ENCODE results near the gene TUT1.
A peak's percentile ranks its signal among the peaks of the same experiment; 100 is the strongest.
"Not testable (repeated sequence)": the region's sequence is repeated elsewhere in the genome, so short reads cannot be mapped to it uniquely, and the experiment has no call there.

TUT1 gene, protein sequence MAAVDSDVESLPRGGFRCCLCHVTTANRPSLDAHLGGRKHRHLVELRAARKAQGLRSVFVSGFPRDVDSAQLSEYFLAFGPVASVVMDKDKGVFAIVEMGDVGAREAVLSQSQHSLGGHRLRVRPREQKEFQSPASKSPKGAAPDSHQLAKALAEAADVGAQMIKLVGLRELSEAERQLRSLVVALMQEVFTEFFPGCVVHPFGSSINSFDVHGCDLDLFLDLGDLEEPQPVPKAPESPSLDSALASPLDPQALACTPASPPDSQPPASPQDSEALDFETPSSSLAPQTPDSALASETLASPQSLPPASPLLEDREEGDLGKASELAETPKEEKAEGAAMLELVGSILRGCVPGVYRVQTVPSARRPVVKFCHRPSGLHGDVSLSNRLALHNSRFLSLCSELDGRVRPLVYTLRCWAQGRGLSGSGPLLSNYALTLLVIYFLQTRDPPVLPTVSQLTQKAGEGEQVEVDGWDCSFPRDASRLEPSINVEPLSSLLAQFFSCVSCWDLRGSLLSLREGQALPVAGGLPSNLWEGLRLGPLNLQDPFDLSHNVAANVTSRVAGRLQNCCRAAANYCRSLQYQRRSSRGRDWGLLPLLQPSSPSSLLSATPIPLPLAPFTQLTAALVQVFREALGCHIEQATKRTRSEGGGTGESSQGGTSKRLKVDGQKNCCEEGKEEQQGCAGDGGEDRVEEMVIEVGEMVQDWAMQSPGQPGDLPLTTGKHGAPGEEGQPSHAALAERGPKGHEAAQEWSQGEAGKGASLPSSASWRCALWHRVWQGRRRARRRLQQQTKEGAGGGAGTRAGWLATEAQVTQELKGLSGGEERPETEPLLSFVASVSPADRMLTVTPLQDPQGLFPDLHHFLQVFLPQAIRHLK

DNA sequence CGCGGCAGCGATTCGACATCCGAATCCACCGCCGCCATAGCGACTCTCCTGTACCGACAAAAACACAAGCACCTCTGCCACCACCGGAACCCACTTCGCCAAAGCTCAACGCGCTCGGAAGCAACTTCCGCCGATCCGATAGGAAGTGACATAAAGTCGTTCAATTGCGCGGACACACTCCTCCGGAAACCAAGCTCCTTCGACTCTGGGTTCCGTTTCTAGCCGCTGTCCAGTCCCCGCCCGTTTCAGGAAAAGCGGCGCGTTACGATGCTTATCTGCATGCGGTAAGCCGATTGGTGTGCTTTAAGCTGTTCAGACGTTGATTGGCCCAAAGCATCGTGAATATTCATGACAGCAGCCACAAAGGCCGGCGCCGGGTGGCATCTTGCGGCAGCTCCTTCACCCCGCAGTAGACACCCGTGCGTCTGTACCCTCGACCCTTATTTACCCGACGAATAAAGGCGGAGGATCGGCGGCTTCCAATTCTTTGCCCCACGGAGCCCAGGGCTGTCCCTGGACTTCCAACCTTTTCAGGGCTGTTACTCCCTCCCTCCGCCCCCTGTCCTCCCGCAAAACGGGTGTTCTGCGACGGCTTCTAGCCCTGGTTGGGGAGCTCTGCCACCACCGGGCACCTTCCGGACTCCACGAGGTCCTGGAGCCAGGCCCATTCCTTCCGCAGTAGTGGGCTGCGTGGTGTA, at the start of gene TUT1:
TUT1 (minus strand) TSS at position 76 of the 698 bp plus-strand sequence; CDS start at position 38, 38 bp downstream.
- peak; percentile 67 to 99 (median 96) for DNase-seq

DNA sequence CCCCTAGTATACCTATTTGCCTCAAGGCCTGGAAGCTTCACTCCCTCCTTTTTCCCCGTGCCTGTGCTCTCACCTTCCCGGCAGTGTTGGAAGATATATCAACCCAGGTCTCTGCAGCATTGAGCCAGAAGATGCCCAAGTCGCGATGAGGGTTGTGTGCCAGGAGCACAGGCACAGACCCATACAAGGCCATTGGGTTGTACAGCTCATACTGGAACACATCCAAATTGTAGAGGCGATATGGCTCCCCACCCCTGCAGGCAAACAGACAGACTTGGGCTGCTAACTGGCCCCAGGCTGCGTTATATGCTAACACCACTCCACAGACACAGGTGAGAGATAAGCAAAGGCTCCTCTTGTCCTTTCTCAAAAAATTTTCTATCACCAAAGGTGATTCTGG, 41.2 kb upstream of the TUT1 start:
- no peak for DNase-seq

DNA sequence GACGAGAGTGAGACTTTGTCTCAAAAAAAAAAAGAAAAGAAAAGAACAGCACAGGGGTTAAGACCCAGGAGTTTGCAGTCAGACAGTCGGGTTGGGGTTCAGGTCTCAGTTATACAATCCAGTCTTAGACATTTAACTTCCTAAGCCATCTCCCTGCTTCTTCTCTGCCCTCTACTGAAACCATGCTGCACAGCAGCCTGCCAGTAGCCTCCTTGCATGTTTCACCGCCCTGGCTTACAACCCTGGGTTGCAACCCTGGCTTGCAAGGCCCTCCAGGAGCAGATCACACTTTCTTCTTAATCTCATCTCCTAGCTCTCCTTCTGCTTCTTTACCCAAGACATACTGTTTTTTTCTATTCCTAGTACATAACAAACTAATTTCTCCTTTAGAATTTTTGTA, 36.4 kb upstream of the TUT1 start:
- DNase-seq, result no peak

DNA sequence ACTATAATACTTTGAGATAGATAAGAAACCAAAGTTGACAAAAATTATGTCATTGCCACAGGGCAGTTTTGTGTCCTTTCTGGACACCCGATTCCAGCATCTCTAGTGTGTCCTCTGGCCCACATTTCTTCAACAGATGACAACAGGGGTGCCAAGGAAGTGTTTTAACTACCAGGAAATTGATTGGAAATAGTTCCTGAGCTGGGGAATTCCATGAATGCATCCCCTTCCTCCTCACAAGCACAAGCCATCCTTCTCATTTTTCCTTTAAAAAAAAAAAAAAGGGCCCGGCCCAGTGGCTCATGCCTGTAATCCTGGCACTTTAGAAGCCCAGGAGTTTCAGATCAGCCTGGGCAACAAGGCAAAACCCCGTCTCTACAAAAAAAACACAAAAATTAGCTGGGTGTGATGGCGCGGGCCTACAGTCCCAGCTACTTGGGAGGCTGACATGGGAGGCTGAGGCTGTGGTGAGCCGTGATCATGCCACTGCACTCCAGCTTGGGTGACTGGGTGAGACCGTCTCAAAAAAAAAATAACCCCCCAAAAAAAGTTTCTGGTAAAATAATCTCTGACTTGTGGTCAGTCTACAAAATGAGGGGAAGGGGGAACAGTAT, 31.3 kb upstream of the TUT1 start:
- DNase-seq, result no peak

DNA sequence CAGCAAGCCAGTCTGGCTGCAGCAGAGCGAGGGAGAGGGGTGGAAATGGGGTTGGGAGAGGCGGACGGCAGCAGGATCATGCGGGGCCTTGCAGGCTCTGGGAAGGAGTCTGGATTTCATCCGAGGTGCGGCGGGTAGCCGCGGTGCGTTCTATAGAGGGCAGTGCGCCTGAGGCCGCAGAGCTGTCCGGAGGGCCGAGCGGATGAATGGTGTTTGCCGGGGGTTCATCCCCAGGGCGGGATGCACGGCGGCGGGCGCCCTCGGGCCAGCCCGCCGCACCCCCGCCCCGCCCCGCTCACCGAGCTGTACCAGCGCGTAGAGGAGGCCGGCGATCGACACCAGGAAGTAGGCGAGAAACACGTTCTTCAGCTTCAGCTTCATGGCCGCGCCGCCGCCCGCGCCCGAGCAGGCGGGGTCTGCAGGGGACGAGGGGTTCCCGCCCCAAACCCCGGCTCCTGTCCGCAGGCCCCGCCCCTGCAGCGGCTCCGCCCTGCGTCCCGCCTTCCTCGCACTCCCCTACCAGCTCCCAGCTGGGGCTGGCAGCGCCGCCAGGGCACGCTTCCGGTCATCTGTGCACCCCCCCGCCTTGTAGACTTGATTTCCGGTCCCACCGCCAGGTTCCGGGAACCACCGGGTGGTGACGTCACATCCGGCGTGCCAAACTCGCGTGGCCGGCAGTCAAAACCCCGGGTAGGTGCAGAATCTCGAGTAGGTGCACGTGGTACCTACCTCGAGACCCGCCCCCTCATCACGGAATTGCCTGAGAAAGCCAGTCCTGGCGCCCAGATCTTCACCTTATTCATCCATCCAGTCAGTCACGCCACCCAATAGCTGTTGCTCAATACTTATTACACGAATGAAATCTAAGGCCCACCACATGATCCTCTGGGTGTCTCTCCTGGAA, 30.5 kb upstream of the TUT1 start, which contains the start of gene B3GAT3:
B3GAT3 (minus strand) TSS at position 420 of the 904 bp plus-strand sequence; CDS start at position 381, 39 bp downstream.
- DNase-seq, result peak; percentile 84 to 99 (median 96)

DNA sequence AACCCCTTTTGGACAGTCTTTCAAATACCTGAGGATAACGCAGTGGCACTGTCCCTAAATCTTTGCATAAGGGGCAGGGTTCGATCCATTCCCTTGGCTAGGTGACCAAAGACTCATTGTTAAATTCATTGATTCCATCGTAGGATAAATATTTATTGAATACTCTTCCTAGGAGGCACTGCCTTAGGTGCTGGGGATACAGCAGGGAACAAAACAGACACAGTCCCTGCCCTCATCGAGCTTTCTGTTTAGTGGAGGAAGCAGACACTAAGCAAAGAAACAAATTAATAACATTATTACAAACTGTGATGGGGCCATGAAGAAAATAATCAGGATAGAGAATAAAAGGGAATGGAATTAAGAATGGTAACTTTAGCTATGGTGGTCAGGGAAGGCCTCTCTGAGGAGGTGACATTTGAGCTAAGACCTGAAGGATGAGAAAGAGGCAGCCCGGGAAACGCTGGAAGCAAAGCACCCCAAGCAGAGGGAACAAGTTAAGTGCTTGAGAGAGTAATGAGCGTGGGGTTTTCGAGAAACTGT, 29.8 kb upstream of the TUT1 start:
- DNase-seq, result no peak

DNA sequence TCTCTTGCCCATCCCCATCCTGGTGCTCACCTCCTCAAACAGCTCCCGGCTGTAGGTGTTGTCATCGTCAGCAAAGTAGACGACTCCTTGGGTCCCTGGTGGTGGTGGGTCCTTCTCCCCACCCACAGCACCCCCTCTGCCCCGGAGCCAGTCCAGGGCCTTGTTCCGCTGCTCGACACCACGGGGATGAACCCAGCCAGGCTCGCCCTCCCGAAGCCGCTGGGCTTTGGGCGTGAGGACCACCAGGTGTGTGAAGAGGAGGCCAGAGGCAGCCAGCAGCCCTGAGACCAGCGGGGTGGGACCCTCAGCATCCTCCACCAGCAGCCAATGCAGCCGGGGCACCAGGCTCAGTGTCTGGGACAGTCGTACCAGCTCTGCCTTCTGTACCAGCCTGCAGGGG, 25.6 kb upstream of the TUT1 start:
- DNase-seq, result not testable (repeated sequence)

DNA sequence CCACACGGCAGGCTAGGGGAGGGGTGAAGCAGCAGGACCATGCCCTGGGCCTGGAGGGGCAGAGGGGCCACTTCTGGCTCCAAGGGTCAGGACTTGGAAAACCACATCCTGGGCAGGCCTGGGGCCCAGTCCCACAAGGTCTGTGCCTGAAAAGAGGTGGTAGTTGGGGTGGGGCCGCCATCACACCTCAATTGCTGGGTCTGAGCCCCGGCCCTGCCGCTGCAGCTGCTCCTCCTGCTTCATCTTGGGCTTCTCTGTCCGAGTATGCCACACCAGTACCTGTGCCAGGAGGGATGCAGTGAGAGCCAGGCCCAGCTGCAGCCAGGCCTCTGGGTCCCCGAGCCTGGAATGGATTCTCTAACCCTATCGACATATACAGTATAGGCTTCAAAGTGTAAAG, 24.2 kb upstream of the TUT1 start:
- DNase-seq, result peak in 1 of 56 donors; percentile 3

DNA sequence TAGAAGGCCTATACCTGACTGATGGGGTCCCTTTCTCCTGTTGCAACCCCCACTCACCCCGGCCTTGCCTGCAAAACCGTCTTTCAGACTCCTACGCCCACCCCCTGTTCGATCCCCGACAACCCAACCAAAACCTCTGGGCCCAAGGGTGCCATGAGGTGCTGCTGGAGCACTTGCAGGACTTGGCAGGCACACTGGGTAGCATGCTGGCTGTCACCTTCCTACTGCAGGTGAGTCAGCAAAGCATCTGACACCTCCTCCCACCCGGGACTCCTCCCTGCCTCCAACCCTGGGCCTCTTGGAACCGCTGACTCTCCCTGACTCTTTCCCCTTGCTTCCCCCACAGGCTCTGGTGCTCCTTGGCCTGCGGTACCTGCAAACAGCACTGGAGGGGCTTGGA, 23.0 kb upstream of the TUT1 start:
- DNase-seq, result peak in 1 of 56 donors; percentile 9

DNA sequence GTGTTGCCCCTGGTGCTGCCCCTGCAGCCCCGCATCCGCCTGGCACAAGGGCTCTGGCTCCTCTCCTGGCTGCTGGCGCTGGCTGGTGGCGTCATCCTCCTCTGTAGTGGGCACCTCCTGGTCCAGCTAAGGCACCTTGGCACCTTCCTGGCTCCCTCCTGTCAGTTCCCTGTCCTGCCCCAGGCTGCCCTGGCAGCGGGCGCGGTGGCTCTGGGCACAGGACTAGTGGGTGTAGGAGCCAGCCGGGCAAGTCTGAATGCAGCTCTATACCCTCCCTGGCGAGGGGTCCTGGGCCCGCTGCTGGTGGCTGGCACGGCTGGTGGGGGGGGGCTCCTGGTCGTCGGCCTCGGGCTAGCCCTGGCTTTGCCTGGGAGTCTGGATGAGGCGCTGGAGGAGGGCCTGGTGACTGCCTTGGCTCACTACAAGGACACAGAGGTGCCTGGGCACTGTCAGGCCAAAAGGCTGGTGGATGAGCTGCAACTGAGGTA, 22.0 kb upstream of the TUT1 start:
- DNase-seq, result peak in 21 of 56 donors; percentile 38 to 86 (median 66)

DNA sequence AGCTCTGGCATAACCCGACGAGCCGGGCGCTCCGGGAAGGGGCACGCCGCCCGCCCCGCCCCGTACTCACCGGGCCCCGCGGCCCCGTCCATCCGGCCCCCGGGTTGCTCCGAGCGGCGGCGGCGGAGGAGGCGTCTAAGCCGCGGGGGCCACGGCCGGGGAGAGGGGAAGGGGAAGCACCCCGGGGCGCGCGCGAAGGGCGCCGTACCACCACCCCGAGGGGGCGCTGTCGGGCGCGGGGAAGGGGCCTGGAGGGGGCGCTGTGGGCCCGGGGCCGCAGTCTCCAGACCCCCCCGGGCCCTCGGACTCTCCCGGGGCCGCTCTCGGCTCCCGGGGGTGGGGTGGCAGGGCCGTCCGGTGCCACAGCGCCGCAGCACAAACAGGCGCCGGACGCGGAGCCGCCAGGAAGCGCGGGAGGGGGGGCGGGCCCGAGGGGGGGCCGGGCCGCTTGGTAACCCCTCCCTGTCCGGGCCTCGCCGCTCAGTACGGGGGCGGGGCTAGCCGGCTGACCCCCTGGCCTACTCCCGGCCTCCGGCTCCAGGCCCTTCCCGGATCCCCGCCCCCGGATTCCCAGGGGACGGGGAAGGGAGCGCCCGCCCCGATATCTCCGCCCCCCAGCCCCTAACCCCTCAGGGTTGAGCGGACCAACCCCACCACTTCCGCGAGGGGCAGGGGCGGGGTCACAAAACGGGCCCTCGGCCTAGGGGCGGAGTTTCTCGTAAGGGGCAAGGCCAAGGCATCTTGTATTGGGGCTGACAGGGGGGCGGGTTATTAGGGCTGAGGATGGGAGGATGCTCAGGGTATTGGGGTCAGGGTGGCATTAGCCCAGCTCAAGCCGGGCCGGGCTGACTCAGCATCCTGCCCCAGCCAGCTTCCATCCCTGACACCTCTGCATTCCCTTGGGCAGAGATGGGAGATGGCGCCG, 21.3 kb upstream of the TUT1 start, which contains the start of the genes EML3 and ROM1:
EML3 (minus strand) TSS at position 410 of the 925 bp plus-strand sequence; CDS start at position 92, 318 bp downstream.
ROM1 (plus strand) TSS at position 892 of the 925 bp plus-strand sequence; CDS start at position 917, 25 bp downstream.
- peak in 54 of 56 donors; percentile 41 to 95 (median 80) for DNase-seq

DNA sequence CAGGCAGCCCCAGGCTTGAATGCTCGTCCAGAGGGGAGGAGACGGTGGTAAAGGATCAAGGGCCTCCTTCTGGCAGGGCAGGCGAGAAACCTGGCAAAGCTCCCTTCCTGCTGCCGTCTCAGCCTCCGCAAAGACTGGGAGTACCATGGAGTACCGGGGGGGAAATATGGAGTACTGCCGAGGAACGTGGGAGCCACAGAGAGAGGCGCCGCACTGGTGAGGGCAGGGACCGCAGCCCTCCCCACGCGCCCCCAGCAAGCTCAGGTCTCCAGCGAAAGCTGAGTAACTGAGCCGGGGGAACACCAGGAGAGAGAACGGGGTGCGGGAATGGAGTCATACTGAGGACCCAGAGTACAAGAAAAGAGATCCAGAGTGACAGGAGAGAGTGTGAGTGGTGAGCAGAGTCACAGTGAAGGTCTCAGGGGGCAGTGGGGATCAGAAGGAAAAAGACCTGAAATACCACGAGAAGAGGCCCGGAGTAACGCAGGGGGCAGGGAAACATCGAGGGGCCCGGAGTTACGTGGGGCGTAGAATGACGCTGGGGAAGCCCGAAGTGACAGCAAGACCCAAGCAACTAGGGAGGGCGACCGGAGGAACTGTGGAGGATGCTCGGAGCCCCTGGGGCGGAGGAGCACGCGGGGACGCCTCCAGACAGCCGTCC, 20.5 kb upstream of the TUT1 start:
- DNase-seq, result peak in 25 of 56 donors; percentile 11 to 61 (median 30)

DNA sequence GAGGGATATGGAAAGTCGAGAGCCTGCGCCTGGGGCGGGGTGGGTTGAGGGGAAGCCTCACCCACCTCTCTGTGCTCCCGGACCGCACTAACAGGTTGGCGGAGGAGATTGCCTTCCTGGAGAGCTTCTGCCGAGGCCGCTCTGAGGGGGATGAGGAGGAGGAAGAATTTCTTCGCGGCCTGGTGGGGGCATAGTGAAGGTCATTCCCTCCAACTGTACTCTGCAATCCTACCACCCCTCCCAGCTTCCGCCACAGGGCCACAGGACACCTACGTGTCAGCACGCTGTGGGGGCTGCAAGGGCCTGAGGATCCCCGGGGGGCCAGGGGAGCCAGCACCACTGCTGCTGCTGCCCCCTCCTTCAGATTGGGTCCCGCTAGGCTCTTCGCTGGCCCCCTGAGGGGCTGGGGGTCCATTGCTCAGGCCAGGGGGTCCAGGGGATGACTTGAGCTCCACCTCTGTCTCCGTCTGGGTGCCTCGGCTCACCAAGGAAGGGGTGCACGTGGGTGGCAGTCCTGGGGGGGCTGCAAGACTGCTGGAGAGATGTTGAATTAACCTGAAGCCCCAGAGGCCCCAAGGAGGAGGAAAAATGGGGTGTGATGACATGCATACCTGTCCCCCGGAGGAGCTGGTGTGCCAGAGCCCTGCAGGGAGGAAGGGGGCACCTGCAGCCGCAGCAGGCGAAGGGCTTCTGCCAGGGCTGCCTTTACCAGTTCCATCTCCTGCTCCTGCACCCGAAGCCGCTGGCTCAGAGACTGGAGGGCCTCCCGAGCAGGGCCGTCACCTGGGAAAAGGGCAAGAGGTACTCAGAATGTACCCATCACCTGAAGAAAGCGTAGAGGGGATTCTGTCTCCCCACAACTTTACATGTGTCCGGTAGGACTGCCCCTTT, 19.7 kb upstream of the TUT1 start:
- no peak for DNase-seq

DNA sequence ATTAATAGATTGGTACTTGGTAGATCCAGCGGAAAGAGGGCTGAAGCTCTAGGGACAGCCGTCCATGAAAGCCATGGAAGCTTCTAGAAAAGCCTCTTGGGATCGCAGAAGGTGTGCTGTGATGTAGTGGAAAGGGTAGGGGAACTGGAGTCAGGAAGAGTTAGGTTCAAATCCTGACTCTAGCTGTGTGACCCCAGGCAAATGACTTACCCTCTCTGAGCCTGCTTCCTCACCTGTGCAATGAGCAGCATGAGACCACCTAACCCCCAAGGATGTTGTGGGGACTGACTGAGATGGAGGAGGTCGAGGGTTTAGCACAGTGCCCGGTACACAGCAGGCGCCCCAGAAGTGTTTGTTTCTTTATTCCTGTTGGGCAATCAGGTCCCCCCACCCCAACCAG, 19.1 kb upstream of the TUT1 start:
- no peak for DNase-seq

DNA sequence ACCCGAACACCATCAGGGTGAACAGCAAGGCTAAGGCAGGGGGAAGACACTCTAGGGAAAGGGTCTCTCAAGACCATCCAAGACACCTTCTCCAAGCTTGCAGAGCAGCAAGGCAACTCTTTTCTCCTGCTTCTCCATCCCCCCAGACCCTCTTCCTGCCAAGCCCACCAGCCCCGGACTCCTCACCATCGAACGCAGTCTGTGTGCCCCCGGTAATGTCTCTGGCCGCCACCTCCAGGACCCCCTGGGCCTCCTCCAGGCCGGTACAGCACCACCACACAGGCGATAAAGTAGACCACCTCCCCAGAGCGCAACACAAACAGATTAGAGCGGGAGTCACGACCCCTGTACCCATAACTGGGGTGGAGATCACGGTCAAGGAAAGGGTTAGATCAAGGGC, 17.5 kb upstream of the TUT1 start:
- DNase-seq, result no peak

DNA sequence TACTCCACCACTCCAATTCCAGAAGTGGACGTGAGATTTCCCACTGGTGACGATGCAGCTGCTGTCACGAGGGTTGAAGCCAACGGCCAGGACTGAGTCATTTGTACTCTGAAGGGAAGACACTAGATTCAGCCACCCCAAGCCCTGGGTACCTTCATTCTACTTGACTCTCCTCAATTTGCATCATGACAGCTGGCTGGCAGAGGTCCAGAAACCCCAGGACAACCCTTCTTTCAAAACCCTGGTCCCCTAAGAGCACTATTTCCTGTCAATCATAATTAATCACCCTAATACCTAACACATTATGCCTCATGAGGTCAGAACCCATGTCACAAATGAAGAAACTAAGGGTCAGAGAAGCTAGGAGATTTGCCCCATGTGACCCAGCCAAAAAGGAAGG, 16.4 kb upstream of the TUT1 start:
- no peak for DNase-seq

Measured in amygdala (tissue), 56 donors.